ENCODE measurements around the gene JUNB.

Gene JUNB

DNA sequence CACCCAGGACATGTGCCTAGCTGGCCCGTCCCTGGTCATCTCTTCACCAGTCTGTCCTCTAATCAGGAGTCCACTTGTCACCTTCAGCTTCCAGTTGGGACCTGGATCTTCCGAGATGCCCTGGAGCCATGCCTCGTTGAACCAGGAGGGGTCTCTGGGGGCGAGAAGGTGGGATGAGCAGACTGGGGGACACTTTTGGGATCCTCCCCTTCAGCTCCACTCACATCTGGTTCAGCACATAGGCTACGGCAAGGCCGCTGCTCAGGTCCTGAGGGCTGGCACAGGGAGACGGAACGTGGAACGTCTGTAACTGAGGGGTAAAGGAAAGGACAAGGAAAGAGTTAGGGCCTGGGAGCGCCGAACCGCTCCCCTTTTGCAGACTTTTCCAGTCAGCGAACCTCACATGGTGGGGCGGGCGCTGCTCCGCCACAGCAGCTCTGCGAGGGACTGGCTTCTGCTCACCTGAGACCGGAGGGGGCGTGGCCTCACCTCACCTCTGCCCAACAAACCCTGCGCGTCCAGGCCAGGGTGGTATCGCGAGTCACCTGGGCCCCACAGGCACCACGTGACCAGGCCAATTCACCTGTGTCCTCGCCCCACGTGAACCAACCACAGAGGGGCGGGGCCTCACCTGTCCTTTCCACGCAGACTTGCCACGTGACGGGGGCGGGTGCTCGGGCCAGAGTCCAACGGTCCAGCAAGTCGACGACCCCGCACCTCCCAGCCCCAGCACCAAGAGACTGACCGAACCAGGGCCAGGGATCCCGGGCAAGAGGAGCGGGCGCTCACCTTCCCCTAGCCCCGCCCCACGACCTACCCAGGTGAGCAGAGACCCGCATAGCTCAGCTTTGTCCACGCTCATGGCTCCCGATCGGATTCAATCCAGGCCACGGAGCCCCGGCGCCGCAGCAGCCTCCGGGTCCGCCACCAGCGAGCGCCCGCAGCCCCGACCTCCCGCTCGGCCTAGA, 16.4 kb upstream of the JUNB start, which contains the start of gene HOOK2:
TSS of gene HOOK2 (minus strand) at position 965 of the 968 bp plus-strand sequence. CDS start at position 862, 103 bp downstream.
- DNase-seq: peak; percentile 89

DNA sequence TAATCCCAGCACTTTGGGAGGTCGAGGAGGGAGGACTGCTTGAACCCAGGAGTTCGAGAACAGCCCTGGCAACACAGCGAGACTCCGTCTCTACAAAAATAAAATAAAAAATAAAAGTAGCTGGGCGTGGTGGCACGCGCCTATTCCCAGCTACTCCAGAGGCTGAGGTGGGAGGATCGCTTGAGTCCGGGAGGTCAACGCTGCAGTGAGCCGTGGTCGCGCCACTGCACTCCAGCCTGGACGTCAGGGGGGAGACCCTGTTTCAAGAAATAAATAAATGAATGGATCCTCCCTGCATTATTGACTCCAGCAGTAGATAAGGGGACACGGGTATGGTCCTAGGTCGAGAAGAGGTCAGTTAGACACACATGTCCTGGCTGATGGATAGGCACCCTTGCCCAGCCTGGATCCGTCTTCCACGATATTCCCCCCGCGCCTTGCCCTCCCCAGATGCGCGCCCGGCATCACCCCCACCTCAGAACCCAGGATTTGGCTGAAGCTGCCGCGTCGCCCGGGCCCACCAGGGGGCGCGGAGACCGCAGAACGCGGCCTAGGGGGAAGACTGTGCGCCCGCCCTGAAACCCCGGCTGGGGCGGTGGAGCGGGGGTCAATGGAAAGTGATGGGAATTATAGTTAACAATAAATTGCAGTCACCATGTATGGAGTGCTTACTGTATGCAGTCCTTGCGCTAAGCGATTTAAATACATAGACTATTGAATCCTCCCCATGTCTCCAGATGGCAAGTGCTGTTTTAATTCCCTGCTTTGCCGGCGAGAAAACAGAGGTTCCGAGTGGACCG, 13.9 kb upstream of the JUNB start:
- peak; percentile 94 for DNase-seq

DNA sequence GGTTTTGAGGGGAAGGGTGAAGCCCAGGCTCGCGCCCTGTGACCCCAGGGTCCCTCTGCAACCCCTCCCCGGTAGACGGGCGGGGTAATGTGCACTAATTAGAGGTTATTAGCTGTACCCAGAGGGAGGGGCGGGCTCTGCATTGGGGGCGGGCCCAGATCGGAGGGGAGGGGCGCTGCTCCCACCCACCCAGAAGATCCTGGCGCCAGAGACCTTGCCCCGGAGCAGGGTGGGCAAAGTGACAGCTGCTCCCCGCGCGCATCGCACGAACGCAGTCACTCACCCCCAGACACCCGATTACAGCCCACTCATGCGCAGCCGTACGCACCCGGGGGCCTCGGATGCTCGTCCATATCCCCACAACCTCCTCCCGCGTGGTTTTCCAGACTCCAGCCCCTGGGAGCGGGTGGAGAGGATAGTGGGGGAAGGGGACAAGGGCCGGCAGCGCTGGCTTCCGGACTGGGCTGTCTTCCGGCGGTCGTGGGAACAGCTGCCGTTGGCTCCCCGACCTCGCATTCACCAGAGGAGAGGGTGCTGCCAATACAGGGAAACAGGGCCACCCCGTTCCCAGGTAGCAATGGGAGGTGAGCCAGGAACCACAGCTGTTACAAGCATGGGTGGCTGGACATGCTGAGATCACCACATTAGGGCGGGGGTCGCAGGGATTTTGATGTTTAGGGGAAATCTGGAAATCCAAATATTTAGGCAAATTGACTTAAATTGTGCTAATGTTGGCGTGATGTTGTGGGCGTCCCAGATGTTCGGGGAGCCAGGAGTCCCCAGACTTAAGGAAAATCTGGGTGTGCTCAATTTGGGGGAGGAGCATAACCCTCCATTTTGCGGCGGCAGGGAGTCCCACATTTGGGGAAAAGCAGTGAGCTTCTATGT, 13.0 kb upstream of the JUNB start:
- DNase-seq: peak; percentile 97

DNA sequence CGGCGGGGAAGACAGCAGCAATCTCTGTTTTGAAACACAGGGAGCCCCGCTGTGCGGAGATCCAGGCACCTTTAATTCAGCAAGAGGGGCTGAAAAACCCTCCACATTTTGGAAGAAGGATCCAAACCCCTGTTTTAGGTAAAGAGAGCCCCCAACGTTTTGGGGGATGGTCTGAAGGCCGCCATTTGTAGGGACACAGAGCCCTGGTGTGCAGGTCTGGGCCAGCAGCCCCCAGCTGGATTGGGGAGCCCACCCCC, 12.5 kb upstream of the JUNB start:
- no peak for DNase-seq

DNA sequence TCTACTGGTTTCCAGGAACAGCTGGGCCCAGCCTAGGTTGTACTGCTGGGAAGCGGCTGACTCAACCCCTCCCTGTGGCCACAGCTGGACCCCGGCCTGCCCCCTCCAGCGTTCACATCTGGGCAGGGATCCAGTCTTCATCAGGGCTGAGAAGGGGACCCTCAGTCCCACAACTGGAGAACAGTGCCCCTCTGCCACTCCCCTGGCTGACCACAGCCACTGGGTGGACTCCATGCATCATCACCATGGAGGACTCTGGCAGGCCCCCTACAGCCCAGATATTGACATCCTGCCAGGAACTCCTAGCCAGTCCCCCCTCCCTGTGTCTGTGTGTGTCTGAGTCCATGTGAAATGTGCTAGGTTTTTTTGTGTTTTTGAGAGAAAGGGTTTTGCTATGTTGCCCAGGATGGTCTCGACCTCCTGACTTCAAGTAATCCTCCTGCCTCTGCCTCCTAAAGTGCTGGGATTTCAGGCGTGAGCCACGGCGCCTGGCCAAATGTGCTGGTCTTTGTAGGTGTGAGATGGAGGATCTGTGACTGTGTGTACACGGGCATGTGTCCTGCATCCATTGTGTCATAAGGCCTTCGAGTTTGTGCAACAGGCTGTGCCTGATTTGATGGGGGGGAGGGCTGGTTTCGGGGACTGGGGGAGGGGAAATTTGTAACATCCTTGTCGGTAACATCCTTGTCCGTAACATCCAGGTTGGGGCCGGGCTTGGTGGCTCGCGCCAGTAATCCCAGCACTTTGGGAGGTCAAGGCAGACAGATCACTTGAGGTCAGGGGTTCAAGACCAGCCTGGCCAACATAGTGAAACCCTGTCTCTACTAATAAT, 11.9 kb upstream of the JUNB start:
- peak; percentile 86 for DNase-seq

DNA sequence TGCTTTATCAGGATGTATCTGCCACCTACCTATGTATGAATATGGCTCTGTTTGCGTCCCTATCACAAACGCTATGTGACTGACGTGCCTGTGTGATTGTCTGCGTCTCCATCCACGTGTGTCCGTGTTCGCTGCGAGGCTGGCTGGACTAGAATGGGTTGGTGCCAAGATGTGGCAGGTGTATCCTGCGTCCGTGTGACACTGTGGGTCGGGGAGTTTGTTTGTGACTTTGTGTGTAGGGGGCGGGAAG, 9.2 kb upstream of the JUNB start:
- DNase-seq: no peak

DNA sequence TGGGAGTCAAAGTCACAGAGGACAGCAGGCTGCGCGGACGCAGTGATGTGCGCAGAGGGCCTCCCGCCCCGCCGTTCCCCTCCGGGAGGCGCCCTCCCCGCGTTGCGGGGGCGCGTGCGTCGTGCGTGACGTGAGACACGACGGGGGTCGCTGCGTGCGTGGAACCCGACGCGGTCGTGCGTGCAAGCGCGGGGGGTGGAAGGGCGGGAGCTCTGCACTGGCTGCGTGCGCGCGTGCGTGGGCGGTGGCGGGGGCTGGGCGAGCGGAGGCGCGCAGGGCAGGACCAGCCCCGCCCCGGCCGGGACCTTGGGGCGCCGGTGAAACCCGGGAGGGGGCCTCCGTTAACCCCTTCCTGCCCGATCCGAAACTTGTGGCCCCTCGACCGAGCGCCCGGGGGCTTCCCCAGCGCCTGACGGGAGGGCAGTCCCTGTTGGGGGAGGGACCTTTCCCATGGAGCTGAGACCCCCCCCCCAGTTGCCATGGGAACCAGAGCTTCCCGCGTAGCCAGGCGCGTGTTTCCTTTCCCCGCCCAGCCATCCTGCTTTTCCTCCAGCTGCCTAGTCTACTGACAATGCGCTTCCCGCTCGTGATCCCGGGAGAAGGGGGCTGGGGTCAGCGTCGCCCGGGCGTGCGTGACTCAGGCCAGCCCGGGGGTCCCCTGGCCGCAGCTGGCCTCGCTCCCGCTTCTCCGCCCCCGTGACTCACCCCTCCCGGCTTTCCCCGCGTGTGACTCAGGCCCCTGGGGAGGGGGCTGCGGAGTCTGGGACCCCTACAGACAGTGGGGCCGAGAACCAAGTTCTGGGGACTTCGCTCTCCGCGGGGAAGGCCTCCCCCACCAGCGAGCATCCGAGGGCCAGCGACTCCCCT, 8.6 kb upstream of the JUNB start:
- peak; percentile 92 for DNase-seq

DNA sequence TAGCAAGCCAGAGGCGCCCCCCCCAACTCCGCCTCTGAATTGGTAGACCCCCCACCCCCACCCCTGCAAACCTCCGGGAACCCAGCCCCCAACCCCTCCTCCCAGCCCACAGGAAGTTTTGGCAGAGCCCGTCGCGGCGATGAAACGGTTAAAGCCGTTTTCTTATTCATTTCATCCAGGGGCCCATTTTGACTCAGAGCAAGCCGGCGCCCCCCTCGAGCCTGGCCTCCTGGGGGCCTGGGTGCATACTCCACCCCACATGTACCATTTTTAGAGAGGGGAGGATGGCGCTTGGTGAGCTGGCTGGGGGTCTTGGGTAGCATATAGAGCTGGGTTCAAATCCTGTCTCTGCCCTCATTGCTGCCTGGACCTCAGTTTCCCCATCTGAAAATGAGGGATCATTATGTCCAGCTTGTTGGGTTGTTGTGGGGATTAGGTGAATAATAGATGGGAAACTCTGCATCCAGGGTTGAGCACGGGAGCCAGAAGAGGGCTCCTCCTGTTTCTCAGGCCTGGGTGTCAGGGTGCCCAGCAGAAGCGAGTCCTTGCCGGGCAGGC, 7.9 kb upstream of the JUNB start:
- peak; percentile 70 for DNase-seq

DNA sequence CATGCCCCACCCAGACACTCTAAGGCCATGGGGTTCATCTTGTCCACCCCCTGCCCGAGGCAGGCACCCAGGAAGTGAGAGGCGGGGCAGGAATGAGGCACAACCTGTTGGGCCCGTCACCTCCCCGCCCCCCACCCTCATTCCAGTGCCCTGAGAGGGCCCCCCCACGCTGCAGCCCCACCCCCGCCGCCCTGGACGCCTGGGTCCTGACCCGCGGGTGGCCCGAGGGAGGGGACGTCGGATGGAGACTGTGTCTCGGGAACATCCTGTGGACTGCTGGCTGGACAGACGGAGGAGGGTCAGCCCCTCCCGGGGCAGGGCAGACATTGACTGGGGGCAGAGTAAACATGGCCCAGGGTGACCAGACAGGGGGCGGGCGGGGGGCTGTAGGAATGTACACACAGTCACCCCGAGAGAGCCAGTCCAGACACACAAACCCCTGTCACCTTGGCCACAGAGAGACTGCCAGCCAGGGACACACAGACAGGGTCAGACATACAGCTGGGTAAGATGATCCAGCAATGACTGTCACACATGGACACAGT, 7.4 kb upstream of the JUNB start:
- peak; percentile 47 for DNase-seq

DNA sequence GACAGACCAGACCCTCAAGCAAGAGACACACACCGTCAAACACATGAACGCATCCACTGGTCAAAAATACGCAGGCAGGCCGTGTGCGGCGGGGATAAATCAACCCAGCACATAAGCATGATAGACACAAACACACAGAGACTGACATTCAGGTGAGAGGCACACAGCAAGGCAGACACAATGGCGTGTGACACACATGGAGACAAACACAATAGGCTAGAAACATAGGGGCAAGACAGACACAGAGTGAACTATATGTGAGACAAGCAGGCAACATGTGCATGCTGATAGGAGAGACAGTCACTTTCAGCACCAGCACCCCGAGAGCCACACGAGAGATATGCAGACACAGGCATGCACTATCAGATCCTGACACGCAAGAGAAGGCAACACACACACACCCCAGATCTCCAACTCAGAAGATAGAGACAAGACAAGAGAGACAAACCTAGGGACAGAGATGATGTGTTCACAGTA, 6.9 kb upstream of the JUNB start:
- DNase-seq: peak; percentile 46

DNA sequence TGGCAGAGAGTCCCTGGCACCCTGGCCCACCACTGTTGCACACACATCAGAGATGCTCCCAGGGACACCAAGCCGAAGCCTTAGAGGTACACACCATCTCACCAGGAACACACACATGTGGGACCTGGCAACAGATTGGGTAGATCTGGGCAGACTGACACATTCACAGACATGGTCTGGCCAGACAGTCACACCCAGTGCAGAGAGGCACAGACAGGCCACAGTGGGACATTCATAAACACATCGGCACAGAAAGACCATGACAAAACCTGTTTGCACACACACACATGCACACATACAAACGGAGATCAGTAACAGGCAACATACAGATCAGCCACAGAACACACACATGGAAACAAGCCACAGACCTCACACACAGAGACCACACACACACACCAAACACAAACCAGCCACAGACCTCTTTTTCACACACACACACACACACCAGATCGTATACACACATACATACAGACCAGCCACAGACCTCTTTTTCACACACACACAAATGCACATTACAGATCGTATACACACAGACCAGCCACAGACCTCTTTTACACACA, 6.3 kb upstream of the JUNB start:
- peak; percentile 46 for DNase-seq

DNA sequence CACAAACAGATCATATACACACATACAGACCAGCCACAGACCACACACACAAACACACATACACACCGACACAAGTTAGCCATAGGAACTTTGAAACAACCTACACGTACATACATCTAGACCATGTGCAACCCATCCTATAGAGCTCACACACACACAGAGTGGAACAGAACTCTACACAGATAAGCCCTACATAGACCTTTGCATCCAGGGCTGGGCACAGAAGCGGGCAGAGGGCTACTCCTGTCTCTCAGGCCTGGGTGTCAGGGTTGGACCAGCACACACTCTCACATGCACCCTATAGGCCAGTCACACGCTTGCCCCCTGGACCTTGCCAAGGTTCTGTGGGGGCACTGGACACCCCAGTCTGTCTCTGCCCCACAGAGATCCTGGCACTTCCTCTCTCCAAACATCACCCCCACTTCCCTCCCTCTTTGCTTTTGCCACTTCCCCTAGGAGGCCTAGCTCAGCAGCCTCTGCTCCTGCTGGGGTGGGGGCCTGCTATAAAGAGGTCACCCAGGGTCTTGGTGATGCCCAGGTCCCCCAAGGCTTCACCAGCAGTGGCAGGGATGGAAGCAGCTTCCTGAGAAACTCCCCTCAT, 5.8 kb upstream of the JUNB start:
- peak; percentile 49 for DNase-seq

DNA sequence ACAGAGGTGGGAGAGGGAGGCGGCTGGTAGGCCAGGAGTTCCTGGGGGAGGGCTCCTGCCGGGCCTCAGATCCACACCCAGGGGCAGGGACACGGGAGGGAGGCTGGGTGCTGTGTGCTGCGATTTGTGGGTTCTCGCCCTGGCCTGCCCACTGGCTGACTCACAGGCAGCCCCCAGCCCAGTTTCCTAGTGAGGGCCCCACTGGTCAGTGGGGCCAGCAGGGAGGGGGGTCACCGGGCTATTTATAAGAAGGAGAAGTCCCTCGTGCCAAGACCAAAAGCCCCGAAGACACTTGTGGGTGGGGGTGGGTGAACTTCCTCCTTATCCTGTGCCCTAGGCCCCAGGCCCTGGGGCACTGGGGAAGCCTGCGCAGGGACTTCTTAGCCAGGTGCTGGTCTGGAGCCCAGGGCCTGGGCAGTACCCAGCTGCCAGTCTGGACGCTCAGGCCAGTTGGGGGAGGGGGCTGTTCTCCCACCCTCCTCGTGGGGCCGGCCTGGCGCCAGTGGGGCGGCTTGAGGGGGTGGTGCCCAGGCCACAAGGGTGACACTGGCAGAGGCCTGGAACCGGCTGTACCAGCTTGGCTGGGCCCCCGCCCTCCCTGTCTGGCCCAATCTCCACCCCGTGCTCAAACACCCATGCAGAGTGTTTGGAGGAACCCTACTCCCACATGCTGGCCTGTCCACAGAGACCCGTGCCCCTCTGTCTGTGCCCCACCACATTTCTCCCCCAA, 5.0 kb upstream of the JUNB start:
- peak; percentile 29 for DNase-seq

DNA sequence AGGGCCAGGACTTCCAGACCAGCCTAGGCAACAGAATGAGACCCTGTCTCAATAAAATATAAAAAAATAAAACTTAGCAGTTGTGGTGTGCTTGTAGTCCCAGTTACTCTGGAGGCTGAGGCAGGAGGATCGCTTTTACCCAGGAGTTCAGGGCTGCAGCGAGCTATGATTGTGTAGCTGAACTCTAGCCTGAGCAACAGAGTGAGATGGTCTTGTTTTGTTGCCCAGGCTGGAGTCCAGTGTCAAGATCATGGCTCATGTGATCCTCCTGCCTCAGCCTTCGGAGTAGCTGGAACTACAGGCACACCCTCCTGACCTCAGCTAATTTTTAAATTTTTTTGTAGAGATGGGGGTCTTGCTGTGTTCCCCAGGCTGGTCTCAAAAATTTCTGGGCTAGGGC, 4.3 kb upstream of the JUNB start:
- DNase-seq: no peak

DNA sequence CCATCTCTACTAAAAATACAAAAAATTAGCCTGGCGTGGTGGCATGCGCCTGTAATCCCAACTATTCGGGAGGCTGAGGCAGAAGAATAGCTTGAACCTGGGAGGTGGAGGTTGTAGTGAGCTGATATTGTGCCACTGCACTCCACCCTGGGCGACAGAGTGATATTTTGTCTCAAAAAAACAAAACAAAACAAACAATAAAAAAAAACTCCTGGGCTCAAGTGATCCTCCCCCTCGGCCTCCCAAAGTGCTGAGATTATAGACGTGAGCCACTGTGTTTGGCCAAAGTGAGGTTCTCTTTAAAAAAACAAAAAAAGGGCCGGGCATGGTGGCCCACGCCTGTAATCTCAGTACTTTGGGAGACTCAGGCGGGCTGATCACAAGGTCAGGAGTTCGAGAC, 3.8 kb upstream of the JUNB start:
- DNase-seq: no peak

DNA sequence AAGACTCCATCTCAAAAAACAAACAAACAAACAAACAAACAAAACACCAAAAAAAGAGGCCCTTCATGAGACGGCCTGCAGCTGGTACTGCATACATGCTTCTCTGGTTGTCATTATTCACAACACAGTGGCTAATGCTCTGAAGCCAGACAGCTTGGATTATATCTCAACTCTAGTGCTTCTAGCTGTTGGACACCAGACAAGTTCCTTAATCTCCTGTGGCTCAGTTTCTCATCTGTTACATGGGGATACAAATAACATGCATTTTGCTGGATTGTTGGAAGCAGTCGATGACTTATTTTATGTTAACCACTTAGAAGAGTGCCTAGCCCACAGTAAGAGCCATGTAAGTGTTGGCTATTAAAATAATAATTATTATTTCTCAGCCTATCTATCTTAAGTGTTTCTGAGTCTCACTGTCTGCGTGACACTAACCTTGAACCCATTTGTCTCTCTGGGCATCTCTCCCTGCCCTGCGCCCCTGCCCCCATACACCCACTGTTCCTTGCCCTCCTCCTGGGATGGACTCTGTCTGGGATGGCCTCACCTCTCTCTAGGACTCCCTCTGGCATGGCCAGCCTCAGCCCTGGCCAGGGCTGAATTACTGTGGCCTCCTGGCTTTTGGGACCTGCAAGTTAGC, 3.1 kb upstream of the JUNB start:
- DNase-seq: peak; percentile 56

DNA sequence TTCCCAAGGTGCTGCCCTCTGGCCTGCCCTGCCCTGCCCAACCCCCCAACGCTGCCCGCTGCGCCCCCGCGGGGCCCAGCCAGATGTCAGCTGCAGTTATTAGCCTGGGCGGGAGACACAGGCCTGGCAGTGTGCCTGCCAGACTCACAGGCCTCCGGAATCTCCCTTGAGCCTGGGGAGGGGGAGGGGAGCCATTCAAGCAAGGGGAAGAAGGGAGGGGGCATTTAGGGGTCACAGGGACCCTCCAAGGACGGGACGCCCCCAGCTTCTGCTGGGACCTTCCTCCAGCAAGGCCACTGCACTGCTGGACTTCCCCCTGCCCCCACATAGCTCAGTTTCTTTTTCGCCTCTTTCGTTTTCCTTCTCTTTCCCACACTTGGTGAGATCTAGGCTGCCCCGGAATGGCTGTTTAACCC, 2.6 kb upstream of the JUNB start:
- DNase-seq: peak; percentile 96

DNA sequence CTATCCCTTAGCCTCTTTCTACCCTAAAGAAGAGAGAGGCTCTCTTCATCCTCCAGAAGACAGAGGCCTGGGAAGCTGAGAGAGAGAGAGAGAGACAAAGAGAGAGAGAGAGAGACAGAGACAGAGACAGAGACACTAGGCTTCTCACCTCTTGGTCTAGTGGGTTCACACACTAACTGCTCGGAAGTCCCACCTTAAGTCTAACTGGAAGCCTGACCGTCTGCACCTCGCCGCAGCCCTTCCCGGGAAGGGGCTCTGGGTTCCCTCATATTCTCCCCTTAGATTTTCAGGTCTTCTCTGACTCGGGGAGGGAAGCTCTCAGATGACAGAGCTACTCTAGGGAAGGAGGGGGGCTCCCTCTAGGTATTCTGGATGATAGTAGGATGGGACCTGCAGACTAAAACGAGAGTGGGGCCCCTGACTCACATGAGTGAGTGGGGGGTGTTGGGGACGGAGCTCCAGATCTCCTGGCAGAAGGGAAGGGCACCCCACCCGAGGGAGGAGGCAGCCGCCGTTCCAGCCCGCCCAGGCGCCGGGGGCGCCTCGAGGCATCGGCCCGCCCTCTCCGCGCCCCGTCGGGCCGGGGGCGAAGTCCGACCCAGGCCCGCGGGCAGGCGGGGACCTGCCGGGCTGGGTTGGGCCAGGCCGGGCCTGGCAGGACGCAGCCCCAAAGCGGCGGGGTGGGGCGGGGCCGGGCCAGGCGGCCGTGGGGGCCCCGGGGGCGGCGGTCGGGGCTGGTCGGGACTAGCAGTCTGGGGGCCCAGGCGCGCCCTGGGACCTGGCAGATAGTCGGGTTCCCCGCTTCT, 2.0 kb upstream of the JUNB start:
- peak; percentile 95 for DNase-seq

Measured in NCI-H69 (cell line).